GM23338 (cell line): ENCODE results near the gene KRT9. TPM values are rescaled to one million over a fixed set of nuclear protein-coding genes. Genes with fewer than 3 reads are reported as not detected.
A peak's percentile ranks its signal among the peaks of the same experiment; 100 is the strongest.

Experiments used
- ATAC-seq: fragments of 200-7000 bp; cut with Tn5 transposase; 3 replicates; pipeline ENCODE4 v1.9.1; 2020
- DNase-seq: peaks from one replicate; pipeline ENCODE4 v3.0.0-alpha.2; 2015; ENCODE audit warnings: low spot score
- H2AFZ ChIP-seq: fragments of 200-600 bp; sonication (generic); 2 replicates; pipeline ENCODE4 v1.8.0; 2016; ENCODE audit warnings: antibody characterized with exemption, mild to moderate bottlenecking, moderate library complexity
- H3F3A ChIP-seq: fragments of 200-600 bp; sonication (generic); replicated peaks from 2 replicates; pipeline ENCODE4 v1.8.0; 2017; ENCODE audit warnings: antibody characterized with exemption, mixed run types, low read depth
- H3K27ac ChIP-seq: fragments of 200-600 bp; sonication (generic); 2 replicates; pipeline ENCODE4 v1.6.1; 2016; ENCODE audit warnings: low read depth
- H3K27me3 ChIP-seq: fragments of 200-600 bp; sonication (generic); 2 replicates; pipeline ENCODE4 v1.8.0; 2016; ENCODE audit warnings: mild to moderate bottlenecking, mixed run types, moderate library complexity; ENCODE audit not compliant: insufficient read depth
- H3K36me3 ChIP-seq: fragments of 200-600 bp; sonication (generic); 2 replicates; pipeline ENCODE4 v1.8.0; 2016; ENCODE audit warnings: mild to moderate bottlenecking; ENCODE audit not compliant: insufficient read depth
- H3K4me1 ChIP-seq: fragments of 200-600 bp; sonication (generic); 2 replicates; pipeline ENCODE4 v1.8.0; 2016; ENCODE audit warnings: mild to moderate bottlenecking, moderate library complexity; ENCODE audit not compliant: insufficient read depth
- H3K4me2 ChIP-seq: fragments of 200-600 bp; sonication (generic); 2 replicates; pipeline ENCODE4 v1.7.1; 2017; ENCODE audit warnings: mixed run types
- H3K4me3 ChIP-seq: fragments of 200-600 bp; sonication (generic); 2 replicates; pipeline ENCODE4 v1.6.1; 2016; ENCODE audit warnings: mixed run types
- H3K79me2 ChIP-seq: fragments of 200-600 bp; sonication (generic); replicated peaks from 2 replicates; pipeline ENCODE4 v1.8.0; 2017; ENCODE audit warnings: mild to moderate bottlenecking; ENCODE audit not compliant: insufficient read depth
- H3K9me2 ChIP-seq: fragments of 200-600 bp; sonication (generic); 2 replicates; pipeline ENCODE4 v1.8.0; 2017; ENCODE audit not compliant: insufficient read depth
- H4K20me1 ChIP-seq: fragments of 200-600 bp; sonication (generic); replicated peaks from 2 replicates; pipeline ENCODE4 v1.8.0; 2017; ENCODE audit warnings: mild to moderate bottlenecking; ENCODE audit not compliant: insufficient read depth
- H3K27ac Mint-ChIP-seq: 2 replicates; pipeline ENCODE4 v1.8.0; 2020; ENCODE audit warnings: inconsistent platforms, mild to moderate bottlenecking, moderate library complexity, mixed read lengths
- H3K27me3 Mint-ChIP-seq: 3 replicates; pipeline ENCODE4 v1.8.0; 2022; ENCODE audit warnings: low read depth, mild to moderate bottlenecking, moderate library complexity, mixed read lengths, inconsistent platforms; ENCODE audit not compliant: insufficient read depth, poor library complexity
- H3K36me3 Mint-ChIP-seq: 3 replicates; pipeline ENCODE4 v1.8.0; 2021; ENCODE audit warnings: low read depth, mild to moderate bottlenecking, inconsistent platforms, moderate library complexity, mixed read lengths
- H3K4me1 Mint-ChIP-seq: 3 replicates; pipeline ENCODE4 v1.8.0; 2020; ENCODE audit warnings: mild to moderate bottlenecking, inconsistent platforms, mixed read lengths
- H3K4me3 Mint-ChIP-seq: 3 replicates; pipeline ENCODE4 v1.8.0; 2021; ENCODE audit warnings: moderate library complexity, mild to moderate bottlenecking, inconsistent platforms, mixed read lengths
- H3K9me3 Mint-ChIP-seq: 3 replicates; pipeline ENCODE4 v1.8.0; 2020; ENCODE audit warnings: moderate library complexity, mild to moderate bottlenecking, inconsistent platforms, mixed read lengths
- CREB1 ChIP-seq: fragments of 250-450 bp; sonication (Bioruptor Pico); IDR thresholded peaks from 2 replicates; pipeline ENCODE4 v1.5.0; 2020; ENCODE audit warnings: low read depth, mild to moderate bottlenecking, moderate library complexity
- CTCF ChIP-seq, 2 experiments: fragments of 200-600 bp in 1 of 2; sonication (generic) in 1 of 2; conservative IDR thresholded peaks; 2 replicates each; pipeline versions ENCODE4 v1.5.1 to v1.6.1; 2016 to 2017; ENCODE audit warnings: antibody characterized with exemption in 2 of 2, low read depth in 2 of 2, mild to moderate bottlenecking in 2 of 2, moderate library complexity in 1 of 2
- EZH2 ChIP-seq: fragments of 200-600 bp; sonication (generic); IDR thresholded peaks from one replicate; pipeline ENCODE4 v1.8.0; 2017; ENCODE audit warnings: antibody characterized with exemption, mild to moderate bottlenecking, low read depth; ENCODE audit not compliant: unreplicated experiment
- EZH2phosphoT487 ChIP-seq: fragments of 200-600 bp; sonication (generic); IDR thresholded peaks from one replicate; pipeline ENCODE4 v1.8.1; 2018; ENCODE audit warnings: antibody characterized with exemption; ENCODE audit not compliant: unreplicated experiment
- JUNB ChIP-seq: IDR thresholded peaks from one replicate; pipeline ENCODE4 v1.6.1; 2016; ENCODE audit warnings: antibody characterized with exemption; ENCODE audit not compliant: unreplicated experiment
- NANOG ChIP-seq: IDR thresholded peaks from 2 replicates; pipeline ENCODE4 v1.6.1; 2016; ENCODE audit warnings: antibody characterized with exemption, borderline replicate concordance
- POLR2AphosphoS5 ChIP-seq: IDR thresholded peaks from 2 replicates; pipeline ENCODE4 v1.6.1; 2016; ENCODE audit warnings: antibody characterized with exemption, low read depth
- REST ChIP-seq: IDR thresholded peaks from one replicate; pipeline ENCODE4 v1.6.1; 2018; ENCODE audit warnings: antibody characterized with exemption; ENCODE audit not compliant: unreplicated experiment
- STAT1 ChIP-seq: IDR thresholded peaks from one replicate; pipeline ENCODE4 v1.6.1; 2016; ENCODE audit warnings: antibody characterized with exemption; ENCODE audit not compliant: unreplicated experiment
- ZNF114 ChIP-seq: fragments of 250-450 bp; sonication (Bioruptor Pico); IDR thresholded peaks from 2 replicates; pipeline ENCODE4 v1.5.0; 2020; ENCODE audit warnings: mild to moderate bottlenecking, moderate library complexity
- ZNF331 ChIP-seq: fragments of 250-450 bp; sonication (Bioruptor Pico); IDR thresholded peaks from 2 replicates; pipeline ENCODE4 v1.5.0; 2020; ENCODE audit warnings: low read depth, mild to moderate bottlenecking, moderate library complexity
- polyA plus RNA-seq: library from polyadenylated mRNA; unstranded; fragments of >200 nt; fragmentation: Nextera tagmentation; extraction: Ambion mirVana; gene quantifications from 2 replicates; pipeline ENCODE4 v1.2.1, GENCODE V29; 2016
- total RNA-seq: library from RNA; depleted of rRNA; stranded (reverse); fragments of >200 nt; shearing (Covaris generic); gene quantifications from 2 replicates; pipeline ENCODE4 v1.2.3, GENCODE V29; 2014
- TF ChIP-seq, protein P1 (sequence below): fragments of 250-450 bp; sonication (Bioruptor Pico); IDR thresholded peaks from 2 replicates; pipeline ENCODE4 v1.5.0; 2020; ENCODE audit warnings: mild to moderate bottlenecking, moderate library complexity
- TF ChIP-seq, protein P2 (sequence below): IDR thresholded peaks from 2 replicates; pipeline ENCODE4 v1.6.1; 2016; ENCODE audit warnings: antibody characterized with exemption

KRT9 gene
- total and polyA plus RNA-seq, 2 experiments from 2014 or later: not detected

DNA sequence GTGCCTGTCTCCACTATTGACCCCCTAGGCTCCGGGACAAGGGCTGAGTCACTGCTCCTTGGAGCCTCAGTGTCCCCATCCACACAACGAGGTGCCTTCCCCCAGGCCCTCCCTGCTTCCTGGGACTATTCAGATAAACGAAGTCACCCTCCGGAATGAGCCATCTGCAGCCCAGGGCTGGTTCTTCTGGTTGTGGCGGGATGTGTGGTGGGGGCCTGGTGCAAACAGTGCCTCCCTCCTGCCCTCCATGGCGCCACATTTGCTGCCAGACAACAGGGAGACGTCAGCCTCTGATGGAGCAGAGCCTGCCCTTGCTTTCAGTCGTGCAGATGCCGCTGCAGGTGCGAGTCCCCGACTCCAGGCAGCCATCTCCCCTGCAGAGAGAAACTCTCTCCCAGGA, 45.8 kb upstream of the KRT9 start:
- Histone ChIP-seq H3K9me2 (no peaks in the 10 kb centered on the region), H3K4me3 (no peak overlapping the region), H3K79me2 (no peaks in the 10 kb centered on the region), H3K36me3 (no peaks in the 10 kb centered on the region), H4K20me1 (no peaks in the 10 kb centered on the region), H3F3A (no peaks in the 10 kb centered on the region), H3K27ac (no peak overlapping the region), H2AFZ (no peak overlapping the region), H3K4me2 (no peak overlapping the region), H3K4me1 (no peaks in the 10 kb centered on the region), H3K27me3 (no peaks in the 10 kb centered on the region)
- ATAC-seq (peak; percentile 20; the same call in 2 of the 3 replicates), DNase-seq (no peak)
- Mint-ChIP-seq H3K4me1 (peaks cover 17% of the 10 kb centered on the region; the same call in 2 of the 3 replicates), H3K36me3 (no peaks in the 10 kb centered on the region), H3K27me3 (peaks cover 21% of the 10 kb centered on the region), H3K4me3 (no peak overlapping the region), H3K9me3 (no peaks in the 10 kb centered on the region; the same call in 2 of the 3 replicates), H3K27ac (no peak overlapping the region)
- TF ChIP-seq NANOG (no peak), JUNB (no peak), CREB1 (no peak), REST (no peak), EZH2phosphoT487 (no peak), ZNF114 (no peak), ZNF331 (no peak), EZH2 (no peak), CTCF (conservative IDR thresholded peaks at IDR 0.05; ENCODE audit: low read depth in 2 of 2) (no peak), POLR2AphosphoS5 (no peak), STAT1 (no peak)
- TF ChIP-seq, protein P1, sequence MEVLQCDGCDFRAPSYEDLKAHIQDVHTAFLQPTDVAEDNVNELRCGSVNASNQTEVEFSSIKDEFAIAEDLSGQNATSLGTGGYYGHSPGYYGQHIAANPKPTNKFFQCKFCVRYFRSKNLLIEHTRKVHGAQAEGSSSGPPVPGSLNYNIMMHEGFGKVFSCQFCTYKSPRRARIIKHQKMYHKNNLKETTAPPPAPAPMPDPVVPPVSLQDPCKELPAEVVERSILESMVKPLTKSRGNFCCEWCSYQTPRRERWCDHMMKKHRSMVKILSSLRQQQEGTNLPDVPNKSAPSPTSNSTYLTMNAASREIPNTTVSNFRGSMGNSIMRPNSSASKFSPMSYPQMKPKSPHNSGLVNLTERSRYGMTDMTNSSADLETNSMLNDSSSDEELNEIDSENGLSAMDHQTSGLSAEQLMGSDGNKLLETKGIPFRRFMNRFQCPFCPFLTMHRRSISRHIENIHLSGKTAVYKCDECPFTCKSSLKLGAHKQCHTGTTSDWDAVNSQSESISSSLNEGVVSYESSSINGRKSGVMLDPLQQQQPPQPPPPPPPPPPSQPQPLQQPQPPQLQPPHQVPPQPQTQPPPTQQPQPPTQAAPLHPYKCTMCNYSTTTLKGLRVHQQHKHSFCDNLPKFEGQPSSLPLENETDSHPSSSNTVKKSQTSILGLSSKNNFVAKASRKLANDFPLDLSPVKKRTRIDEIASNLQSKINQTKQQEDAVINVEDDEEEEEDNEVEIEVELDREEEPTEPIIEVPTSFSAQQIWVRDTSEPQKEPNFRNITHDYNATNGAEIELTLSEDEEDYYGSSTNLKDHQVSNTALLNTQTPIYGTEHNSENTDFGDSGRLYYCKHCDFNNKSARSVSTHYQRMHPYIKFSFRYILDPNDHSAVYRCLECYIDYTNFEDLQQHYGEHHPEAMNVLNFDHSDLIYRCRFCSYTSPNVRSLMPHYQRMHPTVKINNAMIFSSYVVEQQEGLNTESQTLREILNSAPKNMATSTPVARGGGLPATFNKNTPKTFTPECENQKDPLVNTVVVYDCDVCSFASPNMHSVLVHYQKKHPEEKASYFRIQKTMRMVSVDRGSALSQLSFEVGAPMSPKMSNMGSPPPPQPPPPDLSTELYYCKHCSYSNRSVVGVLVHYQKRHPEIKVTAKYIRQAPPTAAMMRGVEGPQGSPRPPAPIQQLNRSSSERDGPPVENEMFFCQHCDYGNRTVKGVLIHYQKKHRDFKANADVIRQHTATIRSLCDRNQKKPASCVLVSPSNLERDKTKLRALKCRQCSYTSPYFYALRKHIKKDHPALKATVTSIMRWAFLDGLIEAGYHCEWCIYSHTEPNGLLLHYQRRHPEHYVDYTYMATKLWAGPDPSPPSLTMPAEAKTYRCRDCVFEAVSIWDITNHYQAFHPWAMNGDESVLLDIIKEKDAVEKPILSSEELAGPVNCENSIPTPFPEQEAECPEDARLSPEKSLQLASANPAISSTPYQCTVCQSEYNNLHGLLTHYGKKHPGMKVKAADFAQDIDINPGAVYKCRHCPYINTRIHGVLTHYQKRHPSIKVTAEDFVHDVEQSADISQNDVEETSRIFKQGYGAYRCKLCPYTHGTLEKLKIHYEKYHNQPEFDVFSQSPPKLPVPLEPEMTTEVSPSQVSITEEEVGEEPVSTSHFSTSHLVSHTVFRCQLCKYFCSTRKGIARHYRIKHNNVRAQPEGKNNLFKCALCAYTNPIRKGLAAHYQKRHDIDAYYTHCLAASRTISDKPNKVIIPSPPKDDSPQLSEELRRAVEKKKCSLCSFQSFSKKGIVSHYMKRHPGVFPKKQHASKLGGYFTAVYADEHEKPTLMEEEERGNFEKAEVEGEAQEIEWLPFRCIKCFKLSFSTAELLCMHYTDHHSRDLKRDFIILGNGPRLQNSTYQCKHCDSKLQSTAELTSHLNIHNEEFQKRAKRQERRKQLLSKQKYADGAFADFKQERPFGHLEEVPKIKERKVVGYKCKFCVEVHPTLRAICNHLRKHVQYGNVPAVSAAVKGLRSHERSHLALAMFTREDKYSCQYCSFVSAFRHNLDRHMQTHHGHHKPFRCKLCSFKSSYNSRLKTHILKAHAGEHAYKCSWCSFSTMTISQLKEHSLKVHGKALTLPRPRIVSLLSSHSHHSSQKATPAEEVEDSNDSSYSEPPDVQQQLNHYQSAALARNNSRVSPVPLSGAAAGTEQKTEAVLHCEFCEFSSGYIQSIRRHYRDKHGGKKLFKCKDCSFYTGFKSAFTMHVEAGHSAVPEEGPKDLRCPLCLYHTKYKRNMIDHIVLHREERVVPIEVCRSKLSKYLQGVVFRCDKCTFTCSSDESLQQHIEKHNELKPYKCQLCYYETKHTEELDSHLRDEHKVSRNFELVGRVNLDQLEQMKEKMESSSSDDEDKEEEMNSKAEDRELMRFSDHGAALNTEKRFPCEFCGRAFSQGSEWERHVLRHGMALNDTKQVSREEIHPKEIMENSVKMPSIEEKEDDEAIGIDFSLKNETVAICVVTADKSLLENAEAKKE: no peak
- TF ChIP-seq, protein P2, sequence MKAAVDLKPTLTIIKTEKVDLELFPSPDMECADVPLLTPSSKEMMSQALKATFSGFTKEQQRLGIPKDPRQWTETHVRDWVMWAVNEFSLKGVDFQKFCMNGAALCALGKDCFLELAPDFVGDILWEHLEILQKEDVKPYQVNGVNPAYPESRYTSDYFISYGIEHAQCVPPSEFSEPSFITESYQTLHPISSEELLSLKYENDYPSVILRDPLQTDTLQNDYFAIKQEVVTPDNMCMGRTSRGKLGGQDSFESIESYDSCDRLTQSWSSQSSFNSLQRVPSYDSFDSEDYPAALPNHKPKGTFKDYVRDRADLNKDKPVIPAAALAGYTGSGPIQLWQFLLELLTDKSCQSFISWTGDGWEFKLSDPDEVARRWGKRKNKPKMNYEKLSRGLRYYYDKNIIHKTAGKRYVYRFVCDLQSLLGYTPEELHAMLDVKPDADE: no peak
